Epithelial cell of prostate (primary cell): Measurements from ENCODE around the gene TMC3.

Experiments
- DNase-seq: peaks from one replicate; pipeline ENCODE4 v3.0.0-alpha.2; 2011; ENCODE audit warnings: low read depth, low spot score
- H3K27ac ChIP-seq: fragments of 450-650 bp; 2 replicates; pipeline ENCODE4 v1.5.1; 2017; ENCODE audit warnings: mild to moderate bottlenecking

TMC3 gene

GRCh38 chr15:81385721-81386076, 11.7 kb upstream of the TMC3 start:
- no peak overlapping the region for H3K27ac ChIP-seq

GRCh38 chr15:81384891-81385720, 11.1 kb upstream of the TMC3 start:
- DNase-seq: no peak
- no peak overlapping the region for H3K27ac ChIP-seq

More at GRCh38 chr15:81385721-81386076, 11.7 kb upstream of the TMC3 start:
- no peak for DNase-seq

GRCh38 chr15:81381720-81382119, 7.7 kb upstream of the TMC3 start:
- no peak for DNase-seq
- H3K27ac ChIP-seq: no peak overlapping the region

- no peak overlapping the region for H3K27ac ChIP-seq
- no peak for DNase-seq
Observed at GRCh38 chr15:81380668-81381067, 6.7 kb upstream of the TMC3 start.

GRCh38 chr15:81380203-81380602, 6.2 kb upstream of the TMC3 start:
- no peak overlapping the region for H3K27ac ChIP-seq
- no peak for DNase-seq

GRCh38 chr15:81379269-81379668, 5.3 kb upstream of the TMC3 start:
- DNase-seq: no peak

GRCh38 chr15:81378443-81378842, 4.4 kb upstream of the TMC3 start:
- no peak for DNase-seq
- no peak overlapping the region for H3K27ac ChIP-seq

More at GRCh38 chr15:81379269-81379668, 5.3 kb upstream of the TMC3 start:
- no peak overlapping the region for H3K27ac ChIP-seq

GRCh38 chr15:81377871-81378270, 3.9 kb upstream of the TMC3 start:
- DNase-seq: no peak
- no peak overlapping the region for H3K27ac ChIP-seq

GRCh38 chr15:81376231-81376630, 2.2 kb upstream of the TMC3 start:
- no peak overlapping the region for H3K27ac ChIP-seq
- DNase-seq: no peak

- DNase-seq: no peak
- no peak overlapping the region for H3K27ac ChIP-seq
Observed at GRCh38 chr15:81375461-81375860, 1.4 kb upstream of the TMC3 start.

- no peak overlapping the region for H3K27ac ChIP-seq
- no peak for DNase-seq
Observed at GRCh38 chr15:81373176-81373575, 837 bp downstream of the TMC3 start.

GRCh38 chr15:81372575-81372974, 1.4 kb downstream of the TMC3 start:
- H3K27ac ChIP-seq: no peak overlapping the region
- DNase-seq: no peak

- DNase-seq: no peak
- H3K27ac ChIP-seq: no peak overlapping the region
Observed at GRCh38 chr15:81363718-81364500, 10.1 kb downstream of the TMC3 start.

- no peak overlapping the region for H3K27ac ChIP-seq
- DNase-seq: no peak
Observed at GRCh38 chr15:81363276-81363675, 10.7 kb downstream of the TMC3 start.

- no peak for DNase-seq
- H3K27ac ChIP-seq: no peak overlapping the region
Observed at GRCh38 chr15:81362790-81363189, 11.2 kb downstream of the TMC3 start.

- H3K27ac ChIP-seq: no peak overlapping the region
- DNase-seq: no peak
Observed at GRCh38 chr15:81361891-81362290, 12.1 kb downstream of the TMC3 start.

GRCh38 chr15:81360491-81360890, 13.5 kb downstream of the TMC3 start:
- DNase-seq: no peak

GRCh38 chr15:81358248-81358647, 15.8 kb downstream of the TMC3 start:
- H3K27ac ChIP-seq: no peak overlapping the region
- DNase-seq: no peak

More at GRCh38 chr15:81360491-81360890, 13.5 kb downstream of the TMC3 start:
- H3K27ac ChIP-seq: no peak overlapping the region

- H3K27ac ChIP-seq: no peak overlapping the region
- DNase-seq: no peak
Observed at GRCh38 chr15:81357180-81357686, 16.8 kb downstream of the TMC3 start.

GRCh38 chr15:81356252-81356651, 17.8 kb downstream of the TMC3 start:
- H3K27ac ChIP-seq: no peak overlapping the region
- DNase-seq: no peak

GRCh38 chr15:81351651-81352050, 22.4 kb downstream of the TMC3 start:
- no peak for DNase-seq
- H3K27ac ChIP-seq: no peak overlapping the region
